Measurements from ENCODE around the gene MED14. TPM values are rescaled to one million over a fixed set of nuclear protein-coding genes. Genes with fewer than 3 reads are reported as not detected.
"Not testable (repeated sequence)": the region's sequence is repeated elsewhere in the genome, so short reads cannot be mapped to it uniquely, and the experiment has no call there.

The MED14 gene
- polyA plus RNA-seq (2012; ENCODE audit: insufficient read depth, insufficient read length, low read depth) = 37.8 TPM

DNA sequence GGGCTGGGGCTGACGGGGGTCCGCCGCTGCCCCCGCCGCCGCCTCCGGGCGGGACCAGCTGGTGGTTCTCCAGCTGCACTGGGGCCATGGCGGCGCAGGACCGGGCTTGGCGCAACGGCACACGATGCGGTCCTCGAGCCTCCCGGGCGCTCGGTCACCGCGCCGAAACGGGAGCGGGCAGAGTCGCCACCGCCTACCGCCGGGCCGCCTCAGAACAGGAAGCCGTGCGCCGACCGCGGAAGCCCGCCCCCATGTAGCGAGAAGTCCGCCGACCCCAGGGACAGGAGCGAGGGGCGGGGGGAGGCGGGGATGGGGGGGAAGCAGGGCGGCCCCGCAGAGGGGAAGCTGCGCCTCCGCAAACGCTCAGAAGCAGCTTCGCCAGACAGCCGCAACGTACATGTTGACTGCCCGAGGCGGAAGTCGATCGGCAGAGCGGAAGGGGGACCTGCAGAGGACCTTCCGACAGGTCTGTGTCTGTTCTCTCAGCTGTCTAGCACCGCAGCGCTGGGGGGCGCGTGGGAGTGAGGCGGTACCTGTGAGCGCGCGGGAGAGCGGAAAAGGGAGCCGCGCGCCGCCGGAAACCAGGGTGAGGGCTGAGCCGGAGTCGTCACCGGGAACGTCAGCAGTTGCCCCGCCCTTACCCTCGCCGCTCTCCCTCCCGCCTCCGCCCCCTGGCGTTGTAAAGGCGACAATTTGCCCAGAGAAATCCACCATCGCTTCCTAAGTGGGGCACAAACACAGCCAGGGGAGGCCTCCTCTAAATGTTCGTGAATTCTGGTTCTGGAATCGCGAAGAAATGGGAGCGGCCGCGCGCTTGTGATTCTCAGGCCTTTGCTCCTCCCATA, at the start of gene MED14:
Gene MED14 (minus strand): TSS at position 218 of the 845 bp plus-strand sequence. CDS start 130 bp downstream, at position 88.
- peak within 1 kb of the TSS; percentile 79 for H3K4me3 ChIP-seq (ENCODE audit: low read depth, low read length)
- no peaks in the 10 kb centered on the region for H3K9me3 ChIP-seq
- no peaks in the 10 kb centered on the region for H3K36me3 ChIP-seq
- TF ChIP-seq, protein P1, sequence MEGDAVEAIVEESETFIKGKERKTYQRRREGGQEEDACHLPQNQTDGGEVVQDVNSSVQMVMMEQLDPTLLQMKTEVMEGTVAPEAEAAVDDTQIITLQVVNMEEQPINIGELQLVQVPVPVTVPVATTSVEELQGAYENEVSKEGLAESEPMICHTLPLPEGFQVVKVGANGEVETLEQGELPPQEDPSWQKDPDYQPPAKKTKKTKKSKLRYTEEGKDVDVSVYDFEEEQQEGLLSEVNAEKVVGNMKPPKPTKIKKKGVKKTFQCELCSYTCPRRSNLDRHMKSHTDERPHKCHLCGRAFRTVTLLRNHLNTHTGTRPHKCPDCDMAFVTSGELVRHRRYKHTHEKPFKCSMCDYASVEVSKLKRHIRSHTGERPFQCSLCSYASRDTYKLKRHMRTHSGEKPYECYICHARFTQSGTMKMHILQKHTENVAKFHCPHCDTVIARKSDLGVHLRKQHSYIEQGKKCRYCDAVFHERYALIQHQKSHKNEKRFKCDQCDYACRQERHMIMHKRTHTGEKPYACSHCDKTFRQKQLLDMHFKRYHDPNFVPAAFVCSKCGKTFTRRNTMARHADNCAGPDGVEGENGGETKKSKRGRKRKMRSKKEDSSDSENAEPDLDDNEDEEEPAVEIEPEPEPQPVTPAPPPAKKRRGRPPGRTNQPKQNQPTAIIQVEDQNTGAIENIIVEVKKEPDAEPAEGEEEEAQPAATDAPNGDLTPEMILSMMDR (IDR thresholded peaks at IDR 0.05; ENCODE audit: low read depth, low read length) = peak; percentile 56
- no peaks in the 10 kb centered on the region for H3K27me3 ChIP-seq
- no peaks in the 10 kb centered on the region for H3K4me1 ChIP-seq
- peak; percentile 90 for DNase-seq

DNA sequence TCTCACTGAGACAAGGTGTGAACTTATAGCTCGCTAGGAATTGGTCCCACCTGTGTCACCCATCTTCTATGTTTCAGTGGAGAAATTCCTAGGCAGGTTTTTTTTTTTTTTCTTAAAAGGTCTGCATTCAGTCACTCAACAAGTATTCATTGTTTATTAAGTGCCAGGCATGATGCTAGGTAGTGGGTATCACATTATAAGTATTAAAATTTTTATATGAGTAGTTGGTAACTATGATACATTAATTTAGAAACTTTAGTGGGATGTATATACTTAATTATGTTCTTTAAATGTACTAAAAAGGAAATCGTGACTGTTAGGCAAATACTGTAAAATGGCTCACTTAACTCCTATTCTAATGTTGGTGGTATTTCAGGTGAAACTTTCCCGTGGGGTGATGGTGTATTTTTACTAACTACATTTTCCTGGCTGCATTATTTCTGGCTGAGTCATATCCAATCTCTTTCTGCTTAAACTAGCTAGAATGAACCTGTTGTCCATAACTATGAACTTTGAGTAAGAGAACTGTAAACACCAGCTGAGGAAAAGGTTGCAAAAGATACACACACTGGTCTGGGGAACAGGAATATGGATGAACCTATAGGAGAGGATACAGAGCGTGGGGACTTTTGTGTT, 49.3 kb upstream of the MED14 start:
- H3K4me3 ChIP-seq (ENCODE audit: low read depth, low read length) = no peak overlapping the region
- H3K36me3 ChIP-seq = no peaks in the 10 kb centered on the region
- TF ChIP-seq, protein P1 (IDR thresholded peaks at IDR 0.05; ENCODE audit: low read depth, low read length) = no peak
- no peaks in the 10 kb centered on the region for H3K4me1 ChIP-seq
- no peaks in the 10 kb centered on the region for H3K9me3 ChIP-seq
- H3K27me3 ChIP-seq = no peaks in the 10 kb centered on the region
- DNase-seq = no peak

DNA sequence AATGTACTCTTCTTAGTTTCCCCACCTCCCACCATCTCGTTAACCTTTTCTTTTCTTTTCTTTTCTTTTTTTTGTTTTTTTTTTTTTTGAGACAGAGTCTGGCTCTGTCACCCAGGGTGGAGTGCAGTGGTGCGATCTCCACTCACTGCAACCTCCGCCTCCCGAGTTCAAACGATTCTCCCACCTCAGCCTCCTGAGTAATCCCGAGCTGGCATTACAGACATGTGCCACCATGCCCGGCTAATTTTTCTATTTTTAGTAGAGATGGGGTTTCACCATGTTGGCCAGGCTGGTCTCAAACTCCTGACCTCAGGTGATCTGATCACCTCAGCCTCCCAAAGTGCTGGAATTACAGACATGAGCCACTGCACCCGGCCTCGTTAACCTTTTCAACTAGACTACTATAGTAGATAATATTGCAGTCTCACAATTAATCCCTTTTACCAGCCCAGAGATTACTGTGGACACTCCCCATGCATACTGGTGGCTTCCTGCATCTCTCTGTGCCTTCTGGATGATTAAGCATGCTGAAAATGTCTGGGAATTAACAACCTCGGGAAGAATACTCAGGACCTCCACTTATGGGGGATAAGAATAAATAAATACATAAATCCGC, 47.4 kb upstream of the MED14 start:
- not testable (repeated sequence) for H3K36me3 ChIP-seq; DNase-seq; H3K4me1 ChIP-seq; H3K9me3 ChIP-seq; H3K4me3 ChIP-seq (ENCODE audit: low read depth, low read length); H3K27me3 ChIP-seq

DNA sequence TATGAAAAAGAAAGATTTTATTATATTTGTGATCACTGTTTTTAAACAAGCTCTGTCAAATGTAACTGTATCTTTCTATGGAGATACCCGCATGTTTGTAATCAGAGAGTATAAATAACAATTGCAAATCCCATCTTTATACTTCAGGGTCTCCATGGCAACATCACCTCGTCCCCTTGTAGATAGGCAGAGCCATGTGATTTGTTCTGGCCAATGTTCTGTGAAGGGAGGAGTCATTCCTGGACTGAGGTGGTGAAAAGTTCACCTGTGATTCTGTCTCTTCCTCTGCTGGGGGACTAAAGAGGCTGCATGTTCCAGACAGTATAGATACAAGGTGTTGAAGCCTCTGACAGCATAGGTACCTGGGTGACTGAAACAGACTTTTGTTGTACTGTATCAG, 45.6 kb upstream of the MED14 start:
- Histone ChIP-seq H3K27me3 (no peaks in the 10 kb centered on the region), H3K4me1 (no peaks in the 10 kb centered on the region), H3K4me3 (ENCODE audit: low read depth, low read length) (no peak overlapping the region), H3K9me3 (no peaks in the 10 kb centered on the region), H3K36me3 (no peaks in the 10 kb centered on the region)
- TF ChIP-seq, protein P1 (IDR thresholded peaks at IDR 0.05; ENCODE audit: low read depth, low read length) = no peak
- DNase-seq = no peak

DNA sequence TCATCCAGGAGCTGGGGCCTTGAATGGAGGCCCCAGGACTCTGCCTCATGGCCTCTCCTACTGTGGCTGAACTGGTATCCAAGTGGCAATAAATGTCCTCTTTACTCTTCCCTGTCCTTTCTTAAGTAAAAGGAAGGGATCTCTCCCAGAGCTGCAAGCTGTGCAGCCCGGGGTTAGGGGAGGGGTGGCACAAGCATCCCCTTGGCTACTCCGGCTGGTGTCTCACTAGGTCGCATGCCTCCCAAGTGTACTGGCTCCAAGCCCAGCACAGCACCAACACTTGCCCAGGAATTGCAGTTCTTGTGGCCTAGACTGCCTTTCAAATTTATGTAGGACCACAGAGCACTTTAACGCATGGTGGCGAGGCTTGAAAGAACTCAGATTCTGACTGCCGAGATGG, 44.7 kb upstream of the MED14 start:
- no peak for DNase-seq
- no peaks in the 10 kb centered on the region for H3K4me1 ChIP-seq
- no peaks in the 10 kb centered on the region for H3K36me3 ChIP-seq
- no peaks in the 10 kb centered on the region for H3K9me3 ChIP-seq
- H3K27me3 ChIP-seq = no peaks in the 10 kb centered on the region
- H3K4me3 ChIP-seq (ENCODE audit: low read depth, low read length) = no peak overlapping the region
- TF ChIP-seq, protein P1 (IDR thresholded peaks at IDR 0.05; ENCODE audit: low read depth, low read length) = no peak

DNA sequence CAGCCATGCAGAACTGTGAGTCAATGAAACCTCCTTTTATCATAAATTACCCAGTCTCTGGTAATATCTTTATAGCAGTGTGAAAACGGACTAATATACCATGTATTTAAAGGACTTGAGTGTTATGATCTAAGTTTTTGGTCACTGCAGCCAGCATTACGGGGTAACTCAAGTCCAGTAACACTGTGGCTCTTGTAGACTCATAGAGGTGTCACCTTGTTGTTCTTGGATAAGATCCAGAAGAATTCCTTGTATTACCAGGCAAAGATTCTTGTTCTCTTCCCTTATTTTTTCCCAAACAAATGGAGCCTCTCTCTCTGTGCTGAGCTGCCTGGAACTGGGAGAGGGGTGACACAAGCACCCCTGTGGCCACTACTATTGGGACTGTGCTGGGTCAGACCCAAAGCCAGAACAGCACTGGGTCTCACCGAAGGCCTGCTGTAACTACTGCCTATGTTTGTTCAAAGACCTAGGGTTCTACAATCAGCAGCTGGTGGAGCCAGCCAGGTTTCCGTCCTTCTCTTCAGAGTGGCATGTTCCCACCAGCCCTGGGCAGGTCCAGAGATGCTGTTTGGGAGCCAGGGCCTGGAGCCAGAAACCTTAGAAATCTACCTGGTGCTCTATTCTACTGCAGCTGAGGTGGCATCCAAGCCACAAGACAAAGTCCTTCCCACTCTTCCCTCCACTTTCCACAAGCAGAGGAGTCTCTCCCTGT, 43.7 kb upstream of the MED14 start:
- H3K36me3 ChIP-seq = no peaks in the 10 kb centered on the region
- TF ChIP-seq, protein P1 (IDR thresholded peaks at IDR 0.05; ENCODE audit: low read depth, low read length) = no peak
- no peaks in the 10 kb centered on the region for H3K4me1 ChIP-seq
- H3K4me3 ChIP-seq (ENCODE audit: low read depth, low read length) = no peak overlapping the region
- H3K27me3 ChIP-seq = no peaks in the 10 kb centered on the region
- no peaks in the 10 kb centered on the region for H3K9me3 ChIP-seq
- no peak for DNase-seq
